Retinal pigment epithelial cell (primary cell): Measurements from ENCODE around the gene INSL3.

Experiments used
- DNase-seq: peaks from one replicate; pipeline ENCODE4 v3.0.0-alpha.2; 2010; ENCODE audit warnings: low read depth
- H3K4me3 ChIP-seq: 2 replicates; pipeline ENCODE4 v1.5.1; 2011; ENCODE audit warnings: mild to moderate bottlenecking, low read length, control low read depth, moderate library complexity
- CTCF ChIP-seq: conservative IDR thresholded peaks from 2 replicates; pipeline ENCODE4 v1.5.1; 2011; ENCODE audit warnings: low read depth, low read length, control low read depth, inconsistent platforms

INSL3 gene, protein sequence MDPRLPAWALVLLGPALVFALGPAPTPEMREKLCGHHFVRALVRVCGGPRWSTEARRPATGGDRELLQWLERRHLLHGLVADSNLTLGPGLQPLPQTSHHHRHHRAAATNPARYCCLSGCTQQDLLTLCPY

GRCh38 chr19:17821190-17821589 is at the start of gene INSL3:
INSL3 (minus strand) TSS chr19:17821519; CDS start chr19:17821506, 13 bp downstream.
- TF ChIP-seq CTCF, result no peak
- no peak within 1 kb of the TSS for H3K4me3 ChIP-seq
- DNase-seq, result no peak

- TF ChIP-seq CTCF, result no peak
- DNase-seq, result no peak
- no peak overlapping the region for H3K4me3 ChIP-seq
These were observed 47.8 kb upstream of the INSL3 start for GRCh38 chr19:17869114-17869608.

GRCh38 chr19:17868669-17869068 is 47.4 kb upstream of the INSL3 start:
- H3K4me3 ChIP-seq, result no peak overlapping the region
- TF ChIP-seq CTCF, result no peak
- DNase-seq, result no peak

DNA sequence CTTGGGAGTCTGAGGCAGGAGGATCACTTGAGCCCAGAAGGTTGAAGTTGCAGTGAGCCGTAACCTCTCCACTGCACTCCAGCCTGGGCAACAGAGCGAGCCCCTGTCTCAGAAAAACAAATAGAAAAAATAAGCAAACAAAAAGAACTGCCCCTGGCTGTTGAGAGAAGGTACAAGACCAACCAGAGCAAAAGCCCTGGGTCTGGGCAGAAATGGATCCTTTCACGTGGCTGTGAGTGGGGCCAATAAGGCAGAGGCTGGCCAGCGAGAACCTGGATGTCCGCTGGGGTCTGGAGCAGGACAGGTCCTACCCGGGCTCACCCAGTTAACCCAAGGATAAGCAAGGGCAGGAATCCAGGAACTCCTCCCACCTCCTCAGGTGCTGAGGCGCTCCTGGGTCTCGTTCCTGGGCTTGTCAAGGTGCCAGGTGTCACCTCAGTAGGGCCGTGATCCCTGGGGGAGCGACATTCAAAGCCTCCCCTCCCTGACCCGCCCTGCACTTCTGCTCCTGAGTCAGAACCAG is 45.7 kb upstream of the INSL3 start:
- no peak overlapping the region for H3K4me3 ChIP-seq
- TF ChIP-seq CTCF, result no peak
- no peak for DNase-seq

DNA sequence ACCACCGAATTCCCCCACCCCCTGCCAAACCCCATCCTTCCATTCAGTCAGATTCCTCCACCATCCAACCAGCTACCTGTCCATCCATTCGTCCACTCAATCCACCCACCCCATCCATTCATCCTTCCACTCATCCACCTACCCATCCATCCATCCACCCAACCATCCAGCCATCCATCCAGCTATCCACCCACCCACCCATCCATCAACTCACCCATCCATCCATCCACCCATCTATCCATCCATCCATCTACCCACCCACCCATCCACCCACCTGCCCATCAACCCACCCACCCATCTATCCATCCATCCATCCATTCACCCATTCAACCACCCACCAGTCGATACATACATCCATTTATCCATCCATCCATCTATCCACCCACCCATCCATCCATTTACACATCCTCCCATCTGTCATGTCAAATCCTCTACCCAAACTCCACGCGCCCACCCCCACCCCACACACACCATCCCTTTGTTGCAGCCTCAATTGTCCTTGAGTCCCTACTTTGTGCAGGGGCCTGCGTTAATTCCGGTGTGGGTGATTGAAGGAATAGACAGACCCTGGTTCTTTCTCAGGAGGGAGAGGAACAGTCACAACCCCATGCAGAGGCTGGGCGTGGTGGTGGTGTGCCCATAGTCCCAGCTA is 45.1 kb upstream of the INSL3 start:
- no peak for DNase-seq
- no peak for TF ChIP-seq CTCF
- no peak overlapping the region for H3K4me3 ChIP-seq

DNA sequence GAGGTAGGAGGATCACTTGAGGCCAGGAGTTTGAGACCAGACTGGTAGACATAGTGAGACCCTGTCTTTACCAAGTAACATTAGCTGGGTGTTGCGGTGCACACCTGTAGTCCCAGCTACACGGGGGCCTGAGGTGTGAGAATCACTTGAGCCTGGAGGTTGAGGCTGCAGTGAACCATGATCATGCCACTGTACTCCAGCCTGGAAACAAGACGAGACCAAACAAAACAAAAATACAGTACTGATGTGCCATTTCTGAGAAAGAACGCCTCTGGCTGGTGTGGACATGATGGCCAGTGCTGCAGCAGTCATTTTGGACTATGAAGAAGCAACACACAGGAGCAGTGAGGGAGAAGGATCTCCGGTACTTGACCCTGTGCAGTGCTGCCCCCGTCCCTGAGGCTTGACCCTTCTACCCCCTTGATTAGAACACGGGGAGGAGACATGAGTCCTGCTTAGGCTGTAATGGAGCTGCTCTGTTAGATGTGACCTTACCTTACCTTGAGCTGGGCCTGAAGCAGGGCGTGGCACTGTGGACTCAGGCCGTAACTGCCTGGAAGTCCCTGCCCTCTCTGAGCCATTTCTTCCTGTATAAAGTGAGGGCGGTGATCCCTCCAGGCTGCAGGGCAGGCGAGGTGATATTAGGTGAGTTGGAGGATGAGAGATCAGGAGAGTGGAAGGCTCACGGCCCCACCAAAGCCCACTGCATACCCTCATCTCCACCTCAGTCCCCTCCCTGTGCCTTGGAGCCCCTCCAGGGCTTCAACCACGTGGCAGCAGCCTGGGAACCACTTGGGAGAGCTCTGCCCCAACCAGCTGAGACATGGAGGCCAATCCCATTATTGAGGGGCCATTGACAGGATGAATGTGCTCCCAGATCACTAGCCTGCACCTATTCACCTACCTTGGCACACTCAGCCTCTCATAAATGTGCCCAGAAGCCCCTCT is 44.3 kb upstream of the INSL3 start:
- DNase-seq, result no peak
- no peak overlapping the region for H3K4me3 ChIP-seq
- TF ChIP-seq CTCF, result no peak
